GM19351 (cell line): Measurements from ENCODE around the gene ATP6V0E1.
"Not testable (repeated sequence)": the region's sequence is repeated elsewhere in the genome, so short reads cannot be mapped to it uniquely, and the experiment has no call there.

Experiments
- ATAC-seq: cut with Tn5 transposase; IDR thresholded peaks from one replicate; pipeline ENCODE4 v1.9.1; 2021; ENCODE audit warnings: mild to moderate bottlenecking, moderate library complexity; ENCODE audit not compliant: unreplicated experiment

ATP6V0E1 gene

DNA sequence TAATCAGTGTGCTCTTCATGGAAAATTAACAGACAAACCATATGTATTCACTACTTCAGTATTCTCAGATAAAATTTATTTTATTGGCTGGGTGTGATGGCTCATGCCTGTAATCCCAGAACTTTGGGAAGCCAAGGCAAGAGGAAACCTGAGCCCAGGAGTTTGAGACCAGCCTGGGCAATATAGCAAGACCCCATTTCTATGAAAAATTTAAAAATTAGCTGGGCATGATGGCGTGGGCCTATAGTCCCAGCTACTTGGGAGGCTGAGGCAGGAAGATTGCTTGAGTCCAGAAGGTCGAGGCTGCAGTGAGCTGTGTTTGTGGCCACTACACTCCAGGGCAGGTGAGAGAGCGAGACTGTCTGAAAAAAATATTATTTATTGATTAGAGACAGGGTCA lies 49.2 kb downstream of the ATP6V0E1 start:
- ATAC-seq: no peak

DNA sequence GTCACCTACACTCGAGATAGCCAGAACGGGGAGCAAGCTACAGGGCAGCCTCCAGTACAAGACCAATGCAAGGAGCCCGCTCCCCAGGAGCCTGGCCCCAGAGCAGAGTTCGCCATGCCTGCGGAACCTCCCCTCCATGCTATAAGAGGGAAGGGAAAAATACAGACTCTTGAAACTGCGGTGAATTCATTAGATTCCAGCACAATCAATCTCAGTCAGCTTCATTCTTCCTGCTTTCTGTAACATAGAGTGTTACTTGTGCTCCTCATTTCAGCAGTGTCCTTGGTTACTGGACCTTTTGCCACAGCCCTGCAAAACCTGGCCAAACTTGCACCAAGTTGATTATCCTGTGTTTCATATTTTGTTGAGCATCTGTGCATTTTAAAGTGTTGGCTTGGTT lies 50.4 kb downstream of the ATP6V0E1 start:
- no peak for ATAC-seq

DNA sequence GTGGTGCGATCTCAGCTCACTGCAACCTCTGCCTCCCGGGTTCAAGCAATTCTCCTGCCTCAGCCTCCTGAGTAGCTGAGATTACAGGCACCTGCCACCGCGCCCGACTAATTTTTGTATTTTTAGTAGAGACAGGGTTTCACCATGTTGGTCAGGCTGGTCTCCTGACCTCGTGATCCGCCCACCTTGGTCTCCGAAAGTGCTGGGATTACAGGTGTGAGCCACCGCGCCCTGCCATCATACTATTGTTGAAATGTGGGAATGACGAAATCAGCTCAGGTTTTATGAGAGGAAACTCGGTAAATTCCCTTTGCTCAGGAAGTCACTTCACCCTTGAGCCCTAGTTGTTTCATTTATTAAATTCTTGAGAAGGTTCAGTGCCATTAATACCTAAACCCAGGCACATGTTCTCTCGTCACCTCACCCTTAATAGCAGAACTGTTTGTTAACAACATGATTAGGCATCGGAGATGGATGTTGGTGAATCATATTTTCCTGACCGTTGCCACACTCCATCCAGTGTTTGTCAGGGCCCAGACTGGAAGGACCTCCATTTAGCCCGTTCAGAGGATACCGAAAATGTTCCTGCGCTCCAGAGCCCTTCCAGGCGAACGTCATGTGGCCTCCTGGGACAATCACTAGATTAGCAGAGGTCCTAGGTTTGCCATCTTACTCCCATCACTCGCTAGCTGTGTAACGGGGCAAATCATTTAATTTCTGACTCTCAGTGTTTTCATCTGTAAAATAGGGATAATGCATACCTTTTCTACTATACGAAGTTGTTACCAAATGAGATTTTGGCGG lies 52.5 kb downstream of the ATP6V0E1 start:
- peak; percentile 44 for ATAC-seq

- no peak for ATAC-seq
Measured at GRCh38 chr5:173039188-173039587, 55.6 kb downstream of the ATP6V0E1 start.

GRCh38 chr5:173039964-173040363 lies 56.4 kb downstream of the ATP6V0E1 start:
- no peak for ATAC-seq

DNA sequence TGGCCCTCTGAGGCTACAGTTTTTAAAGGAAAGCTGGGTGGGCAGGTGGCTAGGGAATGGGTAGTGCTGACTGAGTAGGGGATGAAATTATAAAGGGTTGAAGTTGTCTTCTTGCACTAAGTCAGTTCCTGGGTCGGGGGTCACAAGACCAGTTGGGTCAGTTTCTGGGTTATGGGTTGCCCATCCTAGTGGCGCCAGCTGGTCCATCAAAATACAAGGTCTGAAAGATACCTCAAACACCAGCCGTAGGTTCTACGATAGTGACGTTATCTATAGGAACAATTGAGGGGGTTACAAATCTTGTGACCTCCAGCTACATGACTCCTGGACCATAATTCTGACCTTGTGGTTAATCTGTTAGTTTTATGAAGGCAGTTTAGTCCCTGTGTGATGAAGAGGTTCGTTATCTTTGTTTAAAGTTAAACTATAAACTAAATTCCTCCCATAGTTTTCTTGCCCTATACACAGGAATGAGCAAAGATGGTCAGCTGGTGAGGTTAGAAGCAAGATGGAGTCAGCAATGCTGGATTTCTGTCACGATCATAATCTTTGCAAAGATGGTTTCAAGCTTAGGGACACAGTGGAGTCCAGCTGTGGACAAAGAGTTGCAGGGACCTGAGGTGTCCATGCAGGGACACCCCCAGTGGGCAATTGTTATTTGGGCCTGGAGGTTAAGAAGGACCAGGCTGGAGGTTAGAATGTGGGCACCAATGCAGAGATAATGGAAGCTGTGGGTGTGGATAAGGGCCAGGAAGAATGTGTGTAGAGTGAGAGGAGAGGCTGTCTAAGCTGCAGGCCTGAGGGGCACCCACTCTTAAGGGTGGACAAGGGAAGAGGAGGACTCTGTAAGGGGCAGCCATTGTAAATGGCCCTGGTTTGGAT lies 58.6 kb downstream of the ATP6V0E1 start:
- ATAC-seq: no peak

DNA sequence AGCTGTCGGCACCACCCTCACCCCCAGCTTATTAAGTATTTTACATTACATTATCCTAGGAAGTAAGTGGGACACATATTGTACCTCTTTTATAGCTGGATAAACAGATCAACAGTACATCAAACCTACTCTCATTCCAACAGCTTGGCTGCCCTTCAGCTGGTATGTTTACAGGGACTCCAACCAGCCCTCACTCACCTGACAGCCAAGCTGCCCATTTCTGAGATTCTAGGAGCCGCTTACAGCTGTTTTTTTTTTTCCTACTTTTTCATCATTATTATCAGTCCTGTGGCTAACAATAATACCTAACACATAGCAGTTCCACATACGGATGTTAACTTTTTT lies 59.2 kb downstream of the ATP6V0E1 start:
- no peak for ATAC-seq

DNA sequence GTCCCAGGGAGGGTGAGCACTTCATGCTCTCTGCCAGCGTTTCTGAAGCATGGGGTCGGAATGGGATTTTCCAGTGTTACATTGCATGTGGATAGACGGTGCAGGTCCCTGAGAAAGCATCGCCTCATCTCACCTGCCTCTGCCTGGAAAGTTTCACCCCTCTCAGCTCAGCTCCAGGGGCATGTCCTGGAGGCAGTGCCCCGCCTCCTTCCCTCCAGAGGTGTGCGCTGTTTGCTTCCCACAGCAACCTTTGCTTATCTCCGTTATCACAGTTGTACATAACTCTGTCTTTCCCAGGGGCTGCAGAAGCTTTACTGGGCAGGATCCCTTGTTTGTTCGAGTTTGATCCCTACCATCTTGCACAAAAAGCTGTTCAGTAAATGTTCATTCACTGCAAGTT lies 61.9 kb downstream of the ATP6V0E1 start:
- no peak for ATAC-seq

GRCh38 chr5:173047096-173047837 lies 63.7 kb downstream of the ATP6V0E1 start:
- ATAC-seq: not testable (repeated sequence)

DNA sequence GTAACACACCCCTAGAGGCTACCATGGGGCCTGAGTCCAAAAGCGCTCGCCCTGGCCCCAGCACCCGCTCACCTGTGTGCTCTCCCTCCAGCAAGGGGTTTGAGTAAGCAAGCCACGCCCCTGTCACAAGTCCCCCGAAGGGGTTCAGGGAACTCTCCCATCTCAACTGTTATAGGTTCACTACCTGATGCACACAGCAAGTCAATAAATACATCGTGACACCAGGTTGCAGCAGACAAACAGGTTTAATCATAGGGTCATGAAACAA lies 64.2 kb downstream of the ATP6V0E1 start:
- ATAC-seq: no peak

DNA sequence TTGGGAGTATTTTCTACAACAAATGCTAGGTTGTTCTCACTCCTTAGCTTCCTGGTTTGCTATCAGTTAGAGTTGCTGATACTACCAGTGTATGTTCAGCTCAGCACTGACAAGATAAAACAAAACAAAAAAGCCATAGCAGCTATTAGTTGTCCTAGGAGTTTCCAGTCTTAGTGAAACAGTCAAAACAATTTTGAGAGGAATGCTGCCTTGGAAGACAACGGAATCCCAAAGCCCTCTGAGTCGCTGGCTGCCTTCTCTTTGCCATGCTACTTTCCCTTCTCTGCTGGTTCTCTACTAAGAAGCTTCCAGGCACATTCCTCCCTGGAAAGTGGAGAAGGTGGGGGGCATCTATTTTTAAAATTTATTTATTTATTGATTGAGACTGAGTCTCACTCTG lies 67.2 kb downstream of the ATP6V0E1 start:
- ATAC-seq: no peak

DNA sequence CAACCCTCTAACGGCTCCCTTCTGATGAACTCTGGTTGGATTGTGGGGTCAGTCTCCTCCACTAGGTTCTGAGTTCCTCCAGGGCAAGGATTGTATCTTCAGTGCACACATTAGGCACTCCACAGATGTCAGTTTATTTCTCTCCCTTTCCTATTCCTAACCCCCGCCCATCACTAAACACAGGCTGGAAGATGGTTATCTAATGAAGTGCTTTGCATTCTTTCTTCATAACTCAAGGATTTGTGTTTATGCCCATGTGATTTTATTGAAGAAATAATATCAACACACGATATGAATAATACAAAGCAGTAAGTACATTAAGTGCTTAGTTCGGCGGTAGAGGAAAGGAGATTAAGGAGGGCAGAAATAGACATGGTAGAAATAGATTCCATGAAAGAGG lies 68.2 kb downstream of the ATP6V0E1 start:
- no peak for ATAC-seq

GRCh38 chr5:173053041-173053440 lies 69.5 kb downstream of the ATP6V0E1 start:
- ATAC-seq: no peak

DNA sequence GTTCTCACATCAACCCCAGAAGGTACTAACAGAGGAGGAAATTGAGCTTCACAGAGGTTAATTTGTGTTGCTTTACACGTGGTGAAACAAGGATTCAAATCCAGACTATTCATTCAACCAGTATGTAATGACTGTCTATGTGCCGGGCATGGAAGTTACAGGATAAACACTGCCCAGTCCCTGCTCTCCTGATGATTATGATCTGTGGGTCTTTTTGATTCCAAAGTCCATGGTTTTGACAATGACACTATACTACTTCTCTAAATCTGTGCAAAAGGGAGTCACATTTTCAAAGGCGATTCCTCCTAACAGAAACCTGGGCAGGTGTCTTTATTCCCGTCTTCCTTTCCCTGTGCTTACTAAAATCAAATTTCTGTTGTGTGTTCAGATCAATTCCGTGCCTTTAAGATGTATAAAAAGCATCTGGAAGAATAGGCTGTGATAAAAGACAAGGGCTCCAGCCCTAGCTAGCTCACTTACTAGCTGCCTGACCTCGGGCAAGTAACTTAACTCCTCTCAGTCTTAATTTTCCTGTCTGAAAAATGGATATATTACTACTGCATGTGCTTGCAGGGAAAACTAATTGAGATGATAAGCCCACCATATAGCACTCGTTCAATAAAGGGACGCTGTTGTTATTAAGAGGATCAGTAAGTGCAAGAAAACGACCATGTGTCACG lies 71.6 kb downstream of the ATP6V0E1 start:
- no peak for ATAC-seq

DNA sequence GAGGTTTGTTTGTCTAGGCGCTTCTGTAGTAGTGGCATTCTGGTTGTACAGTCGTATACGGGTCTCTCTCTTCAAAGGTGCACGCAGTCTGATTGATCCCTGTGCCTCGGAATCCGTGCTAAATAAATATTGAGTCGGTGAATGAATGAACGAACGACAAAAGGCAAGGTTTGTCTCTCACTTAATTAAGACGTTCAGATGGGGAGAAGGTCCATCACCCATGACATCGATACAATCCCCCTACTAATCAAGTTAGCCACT lies 72.1 kb downstream of the ATP6V0E1 start:
- no peak for ATAC-seq

GRCh38 chr5:173055983-173056782 lies 72.6 kb downstream of the ATP6V0E1 start, which contains the start of gene CREBRF:
Gene CREBRF (plus strand): TSS chr5:173056352. CDS start chr5:173080776, 24,424 bp downstream.
- ATAC-seq: peak; percentile 64

GRCh38 chr5:173056783-173057061 lies 73.2 kb downstream of the ATP6V0E1 start:
- ATAC-seq: peak; percentile 26

DNA sequence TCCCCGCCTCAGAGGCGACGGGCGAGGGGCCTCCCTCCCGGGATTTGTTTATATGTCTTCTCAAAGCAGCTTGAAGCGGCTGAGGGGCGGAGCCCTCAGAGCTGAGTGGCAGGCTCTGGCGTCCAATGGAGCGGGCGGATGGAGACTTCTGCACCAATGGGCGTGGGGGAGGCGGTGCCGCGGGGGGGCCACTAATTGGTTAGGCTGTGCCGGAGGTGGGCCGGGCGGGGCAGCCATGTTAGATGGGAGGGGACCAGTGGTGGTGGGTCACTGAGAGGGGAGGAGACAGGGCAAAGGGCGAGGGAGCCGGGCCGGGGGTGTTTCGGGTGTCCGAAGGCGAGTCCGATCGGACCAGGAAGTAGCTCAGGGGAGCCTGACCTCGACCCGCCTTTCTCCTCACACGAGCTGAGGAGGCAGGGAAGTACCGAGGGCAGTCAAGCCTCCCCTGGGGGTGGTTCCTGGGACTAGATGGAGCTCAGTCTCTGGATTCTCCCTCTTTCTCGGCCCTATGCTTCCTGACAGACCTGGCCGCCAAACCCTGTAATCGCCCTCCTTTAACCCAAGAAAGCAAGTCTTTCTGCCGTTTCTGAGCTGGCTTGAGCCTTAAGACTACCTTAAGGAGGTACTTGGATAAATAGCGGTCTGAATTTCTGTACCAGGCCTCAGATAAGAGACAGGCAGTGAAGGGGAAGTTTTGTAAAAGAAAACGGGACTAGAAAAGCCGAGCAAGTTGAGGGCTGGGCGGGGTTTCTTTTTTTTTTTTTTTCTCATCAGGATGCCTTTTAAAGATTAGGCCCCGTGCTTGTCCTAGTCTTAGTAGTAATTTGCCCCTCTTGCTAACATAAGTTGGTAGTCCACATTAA lies 73.7 kb downstream of the ATP6V0E1 start:
- ATAC-seq: peak; percentile 76

DNA sequence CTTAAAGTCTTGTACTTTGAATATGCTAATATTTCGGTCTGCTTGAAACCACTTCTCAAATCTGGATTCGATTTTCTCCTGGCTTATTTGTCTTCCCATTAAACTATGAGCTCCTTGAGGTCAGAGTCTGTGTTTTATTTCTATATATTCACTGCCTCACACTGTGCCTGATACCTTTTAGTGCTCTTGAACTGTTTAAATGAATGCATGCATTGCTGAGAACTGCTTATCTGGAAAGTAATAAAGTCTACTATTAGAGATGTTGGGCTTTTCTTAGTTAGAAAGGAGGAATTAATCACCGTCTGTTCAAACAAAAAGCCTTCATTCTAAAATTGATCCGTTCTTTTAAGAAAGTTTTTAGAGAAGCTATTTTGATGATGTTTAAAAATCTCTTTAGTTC lies 78.6 kb downstream of the ATP6V0E1 start:
- ATAC-seq: no peak

GRCh38 chr5:173065155-173065554 lies 81.6 kb downstream of the ATP6V0E1 start:
- ATAC-seq: peak; percentile 49
